ENCODE measurements around the gene NT5DC1. TPM values are rescaled to one million over a fixed set of nuclear protein-coding genes. Genes with fewer than 3 reads are reported as not detected.
A peak's percentile ranks its signal among the peaks of the same experiment; 100 is the strongest.

Gene NT5DC1
- total and polyA plus RNA-seq, 2 experiments from 2014 or later: 27.0 to 29.8 TPM

- no peak for TF ChIP-seq ZNF462 (CRISPR knock-in tag; IDR thresholded peaks at IDR 0.05)
- TF ChIP-seq EZH2phosphoT487 (IDR thresholded peaks at IDR 0.05; ENCODE audit: unreplicated experiment): no peak
- TF ChIP-seq CREB1 (CRISPR knock-in tag; IDR thresholded peaks at IDR 0.05; ENCODE audit: low read depth): no peak
Measured at GRCh38 chr6:116108836-116109235, 8.2 kb downstream of the NT5DC1 start (continued).

- Histone ChIP-seq H3K9me2 (ENCODE audit: insufficient read depth) (no peaks in the 10 kb centered on the region), H3K4me1 (ENCODE audit: insufficient read depth) (peaks cover 15% of the 10 kb centered on the region; the same call in 1 of the 2 replicates), H4K20me1 (replicated peaks; ENCODE audit: insufficient read depth) (peaks cover 3% of the 10 kb centered on the region; the same call in 1 of the 2 replicates), H3K36me3 (ENCODE audit: insufficient read depth) (peaks cover 27% of the 10 kb centered on the region), H2AFZ (no peak overlapping the region), H3F3A (replicated peaks; ENCODE audit: low read depth) (no peaks in the 10 kb centered on the region), H3K4me3 (no peak overlapping the region), H3K4me2 (no peak overlapping the region), H3K27me3 (ENCODE audit: insufficient read depth) (no peaks in the 10 kb centered on the region), H3K79me2 (replicated peaks; ENCODE audit: insufficient read depth) (no peaks in the 10 kb centered on the region), H3K27ac (ENCODE audit: low read depth) (no peak overlapping the region)
- peak; percentile 84 for DNase-seq (ENCODE audit: low spot score)
- no peaks in the 10 kb centered on the region for H3K9me3 Mint-ChIP-seq
- H3K27ac Mint-ChIP-seq: no peak overlapping the region
- H3K36me3 Mint-ChIP-seq (ENCODE audit: low read depth): peaks cover 54% of the 10 kb centered on the region
- peaks cover 2% of the 10 kb centered on the region for H3K27me3 Mint-ChIP-seq (ENCODE audit: insufficient read depth, low read depth, poor library complexity)
- H3K4me3 Mint-ChIP-seq: no peak overlapping the region
- peak; percentile 81 to 92 for TF ChIP-seq CTCF (conservative IDR thresholded peaks at IDR 0.05; ENCODE audit: low read depth in 2 of 2)
- no peak for TF ChIP-seq STAT1 (IDR thresholded peaks at IDR 0.05; ENCODE audit: unreplicated experiment)
- ATAC-seq: peak; percentile 91
- H3K4me1 Mint-ChIP-seq: peaks cover 30% of the 10 kb centered on the region
Measured at GRCh38 chr6:116111552-116112528, 11.2 kb downstream of the NT5DC1 start.

Measured in GM23338 (cell line).